HK-2 (cell line): Measurements from ENCODE around the gene PAX2.

Experiments
- DNase-seq: peaks from one replicate; pipeline ENCODE4 v3.0.0-alpha.2; 2018; ENCODE audit not compliant: unreplicated experiment

PAX2 gene

DNA sequence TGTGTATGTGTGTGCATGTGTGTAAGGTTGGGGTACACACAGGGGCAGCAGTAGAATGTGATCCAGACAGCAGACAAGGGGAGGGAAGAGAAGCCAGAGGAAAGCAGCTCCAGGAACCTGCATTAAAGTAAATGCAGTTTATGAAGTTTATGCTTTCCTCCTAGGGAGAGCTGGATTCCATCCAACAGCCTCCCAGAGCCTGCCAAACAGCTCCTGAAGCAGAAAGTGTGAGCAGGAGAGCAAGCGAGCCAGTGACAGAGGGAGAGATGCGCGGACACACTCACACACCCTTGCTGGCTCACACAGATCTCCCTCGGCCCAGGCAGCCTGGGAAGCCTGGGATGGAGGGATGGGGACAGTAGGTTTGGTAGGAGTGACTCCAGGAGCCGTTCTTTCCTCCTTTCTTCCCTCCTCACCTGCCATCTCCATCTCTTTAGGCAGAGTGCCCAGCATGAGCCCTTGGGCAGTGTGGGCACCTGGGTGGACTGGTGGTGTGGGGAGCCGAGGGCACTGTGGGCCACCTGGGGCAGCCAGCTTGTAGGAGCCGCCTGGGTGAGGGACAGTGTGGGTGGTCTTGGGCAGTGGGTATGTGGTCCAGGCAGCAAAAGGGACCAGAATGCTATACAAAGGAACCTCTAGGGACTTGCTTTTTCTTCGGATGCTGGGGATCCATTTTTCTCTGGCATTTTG lies 46.1 kb downstream of the PAX2 start:
- no peak for DNase-seq

DNA sequence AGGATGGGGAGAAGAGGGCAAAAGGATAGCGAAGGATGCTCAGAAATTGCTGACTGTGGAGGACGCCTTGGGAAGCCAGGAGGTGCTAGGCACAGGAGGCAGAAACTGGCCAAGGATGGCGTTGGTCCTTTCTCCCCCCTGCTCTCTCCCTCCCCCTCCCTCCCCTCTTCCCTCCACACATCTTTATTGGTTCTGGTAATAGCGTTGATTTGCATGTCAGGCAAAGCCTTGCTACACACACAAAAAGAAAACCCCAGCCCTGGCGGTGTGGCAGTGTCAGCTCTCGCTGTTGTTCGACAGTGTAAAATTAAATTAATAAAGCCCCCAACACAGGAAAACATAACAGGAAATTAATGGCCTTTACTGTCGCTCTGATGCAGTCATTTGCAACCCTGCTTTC lies 47.2 kb downstream of the PAX2 start:
- DNase-seq = no peak

DNA sequence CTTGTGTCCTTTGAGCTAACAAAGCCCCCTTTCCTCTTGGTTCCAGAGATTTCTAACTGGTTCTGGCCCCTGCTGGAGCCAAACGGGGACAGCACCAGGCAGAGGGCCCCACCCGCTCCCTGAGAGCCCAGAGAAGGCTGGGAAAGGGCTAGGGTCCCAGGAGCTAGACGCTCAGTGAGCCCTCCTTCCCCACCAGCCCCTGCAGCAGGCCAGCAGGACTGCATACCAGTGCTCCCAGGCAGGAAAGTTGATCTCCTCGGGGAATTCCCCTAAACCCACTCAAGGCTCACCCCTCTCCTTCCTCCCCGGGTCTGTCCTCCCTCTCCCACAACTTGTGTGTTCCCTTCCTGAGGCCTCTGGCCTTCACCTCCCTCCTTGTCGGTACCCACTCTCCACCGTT lies 47.7 kb downstream of the PAX2 start:
- DNase-seq = no peak

DNA sequence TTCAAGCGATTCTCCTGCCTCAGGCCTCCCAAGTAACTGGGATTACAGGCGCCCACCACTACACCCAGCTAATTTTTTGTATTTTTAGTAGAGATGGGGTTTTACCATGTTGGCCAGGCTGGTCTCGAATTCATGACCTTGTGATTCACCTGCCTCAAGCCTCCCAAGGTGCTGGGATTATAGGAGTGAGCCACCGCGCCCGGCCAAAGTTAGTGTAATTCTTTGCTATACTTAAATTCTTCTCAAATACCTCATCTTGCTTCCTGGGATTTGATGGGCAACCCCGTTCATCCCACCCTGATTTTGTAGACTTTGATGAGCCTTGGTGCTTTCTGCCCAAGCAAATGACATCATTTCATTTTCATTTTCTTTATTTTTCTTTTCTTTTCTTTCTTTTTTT lies 54.5 kb downstream of the PAX2 start:
- no peak for DNase-seq

DNA sequence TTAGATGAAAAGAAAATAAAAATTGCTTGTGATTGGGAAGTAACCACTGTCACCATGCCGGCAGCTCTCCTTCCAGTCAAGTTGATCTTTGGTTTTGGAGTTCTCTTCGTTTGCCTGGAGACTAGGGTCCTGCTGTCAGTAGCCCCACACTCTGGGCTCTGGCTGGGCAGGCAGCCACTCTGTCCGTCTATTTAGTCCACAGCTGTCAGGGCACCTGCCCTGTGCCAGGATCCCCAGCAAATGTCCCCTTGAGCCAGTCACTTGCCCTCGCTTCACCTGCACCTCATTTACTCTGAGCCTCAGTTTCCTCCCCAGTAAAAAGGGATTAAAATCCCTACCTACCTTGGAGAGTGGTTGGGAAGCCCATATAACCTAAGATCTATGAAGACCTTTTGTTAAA lies 55.5 kb downstream of the PAX2 start:
- no peak for DNase-seq

DNA sequence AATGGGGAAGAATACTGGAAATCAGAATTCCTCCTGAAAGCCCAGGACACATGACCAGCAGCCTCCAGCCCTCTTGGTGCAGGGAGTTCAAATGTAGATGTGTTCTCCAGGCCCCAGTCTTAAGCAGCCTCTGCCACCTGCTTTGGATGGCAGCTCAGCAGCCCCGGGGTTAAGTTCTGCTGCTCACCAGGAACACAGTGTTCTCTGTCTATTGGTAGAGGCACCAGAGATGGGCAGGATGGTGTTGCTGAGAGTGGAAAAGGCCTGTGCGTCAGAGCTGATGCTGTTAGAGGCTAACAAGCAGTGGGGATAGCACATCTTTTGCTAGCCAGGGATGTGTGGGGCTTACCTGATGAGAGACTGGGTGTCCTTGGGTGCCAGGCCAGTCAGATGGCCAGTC lies 56.8 kb downstream of the PAX2 start:
- no peak for DNase-seq

DNA sequence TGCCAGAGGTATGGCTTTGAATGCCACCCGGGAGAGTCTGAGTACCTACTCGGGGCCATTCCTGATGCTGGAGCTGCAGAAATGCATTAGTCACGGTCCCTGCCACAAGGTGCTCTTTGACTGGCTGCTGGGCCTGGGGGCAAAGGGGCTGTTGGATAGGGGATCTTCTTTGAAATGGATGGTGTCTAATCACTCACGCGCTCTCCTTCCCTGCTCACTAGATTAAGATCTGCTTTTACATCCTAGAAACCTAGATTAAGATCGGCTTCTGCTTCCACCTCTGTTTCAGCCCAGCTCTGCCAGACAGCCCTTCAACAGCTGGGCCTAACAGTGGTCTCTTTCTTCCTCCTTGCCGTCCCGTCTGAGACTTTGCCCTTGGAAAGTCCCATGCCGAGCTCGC lies 57.2 kb downstream of the PAX2 start:
- no peak for DNase-seq

DNA sequence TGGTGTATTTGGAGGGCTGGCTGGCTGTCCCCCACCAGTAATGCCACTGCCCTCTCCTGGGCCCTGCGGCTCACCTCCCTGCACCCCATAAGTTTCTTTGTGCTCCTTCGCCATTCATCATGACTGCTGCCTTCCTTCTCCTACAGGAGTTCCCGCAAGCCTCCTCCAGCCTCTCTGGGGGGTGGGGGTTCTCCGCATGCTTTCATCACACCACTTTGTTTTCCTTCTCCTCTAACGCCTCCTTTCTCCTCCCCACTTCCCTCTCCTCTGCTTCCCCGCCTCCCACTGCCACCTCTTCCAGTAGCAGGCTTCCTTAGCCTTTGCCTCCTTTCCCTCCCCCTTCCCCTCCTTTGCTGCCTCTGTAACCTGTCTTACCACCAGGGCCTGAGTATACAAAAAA lies 58.1 kb downstream of the PAX2 start:
- no peak for DNase-seq

DNA sequence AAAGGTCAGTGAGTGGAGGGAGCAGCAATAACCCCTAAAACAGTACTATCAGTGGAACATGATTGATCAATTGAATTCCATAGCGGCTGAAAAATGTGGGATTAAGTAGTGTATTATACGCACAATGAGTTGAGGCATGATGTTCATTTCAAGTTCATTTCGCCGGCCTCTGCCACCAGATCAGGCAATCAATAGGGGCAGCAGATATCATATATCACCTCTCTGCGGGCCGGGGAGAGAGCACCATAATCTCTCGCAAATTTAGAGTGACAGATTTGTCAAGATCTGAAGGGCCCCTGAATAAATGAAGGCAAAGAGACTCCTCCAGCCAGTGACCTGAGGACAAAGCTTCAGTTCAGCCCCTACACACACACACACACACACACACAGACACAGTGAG lies 58.5 kb downstream of the PAX2 start:
- DNase-seq = no peak

DNA sequence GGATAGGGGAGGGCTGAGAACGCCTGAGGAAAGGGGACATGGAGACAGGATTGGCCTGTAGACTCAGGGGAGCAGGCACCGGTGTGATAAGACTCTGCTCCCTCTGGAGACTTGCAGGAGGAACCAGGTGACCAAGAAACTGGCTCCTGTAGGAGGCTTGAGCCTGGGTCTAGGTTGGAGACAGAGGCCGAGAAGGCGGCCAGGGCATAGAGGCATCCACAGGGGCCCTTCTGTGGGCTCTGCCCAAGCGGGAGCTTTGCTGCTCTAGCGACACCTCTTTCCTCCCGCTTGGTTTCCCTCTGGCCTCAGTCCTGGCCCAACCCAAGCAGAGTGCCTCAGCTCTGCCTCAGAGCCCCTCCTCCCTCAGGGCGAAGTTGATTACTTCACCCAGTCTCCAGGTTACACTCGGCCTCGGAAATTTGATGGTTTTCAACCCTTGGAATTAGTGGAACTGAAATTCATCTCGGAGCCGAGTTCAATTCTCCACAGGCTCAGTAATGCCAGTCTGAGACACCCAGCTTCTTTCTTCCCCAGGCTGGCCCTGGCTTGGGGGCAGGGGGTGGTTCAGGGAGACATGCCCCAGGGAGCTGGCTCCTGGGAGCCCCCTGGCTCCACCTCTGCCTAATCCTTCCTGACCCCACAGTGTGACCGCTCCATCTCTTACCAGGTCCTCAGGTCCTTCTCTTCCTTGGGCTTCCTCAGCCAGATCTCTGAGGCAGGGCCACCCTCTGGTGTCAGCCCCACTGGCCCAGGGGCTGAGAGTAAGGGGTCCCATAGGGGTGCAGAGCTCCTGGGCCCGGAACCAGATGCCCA lies 60.4 kb downstream of the PAX2 start:
- DNase-seq = no peak

DNA sequence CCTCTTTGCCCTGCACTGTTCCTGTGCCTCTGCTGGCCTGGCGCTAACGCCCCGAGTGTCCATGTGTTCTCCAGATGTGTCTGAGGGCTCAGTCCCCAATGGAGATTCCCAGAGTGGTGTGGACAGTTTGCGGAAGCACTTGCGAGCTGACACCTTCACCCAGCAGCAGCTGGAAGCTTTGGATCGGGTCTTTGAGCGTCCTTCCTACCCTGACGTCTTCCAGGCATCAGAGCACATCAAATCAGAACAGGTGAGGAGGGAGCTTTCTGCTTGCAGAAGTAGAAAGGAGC lies 60.9 kb downstream of the PAX2 start:
- DNase-seq = no peak

DNA sequence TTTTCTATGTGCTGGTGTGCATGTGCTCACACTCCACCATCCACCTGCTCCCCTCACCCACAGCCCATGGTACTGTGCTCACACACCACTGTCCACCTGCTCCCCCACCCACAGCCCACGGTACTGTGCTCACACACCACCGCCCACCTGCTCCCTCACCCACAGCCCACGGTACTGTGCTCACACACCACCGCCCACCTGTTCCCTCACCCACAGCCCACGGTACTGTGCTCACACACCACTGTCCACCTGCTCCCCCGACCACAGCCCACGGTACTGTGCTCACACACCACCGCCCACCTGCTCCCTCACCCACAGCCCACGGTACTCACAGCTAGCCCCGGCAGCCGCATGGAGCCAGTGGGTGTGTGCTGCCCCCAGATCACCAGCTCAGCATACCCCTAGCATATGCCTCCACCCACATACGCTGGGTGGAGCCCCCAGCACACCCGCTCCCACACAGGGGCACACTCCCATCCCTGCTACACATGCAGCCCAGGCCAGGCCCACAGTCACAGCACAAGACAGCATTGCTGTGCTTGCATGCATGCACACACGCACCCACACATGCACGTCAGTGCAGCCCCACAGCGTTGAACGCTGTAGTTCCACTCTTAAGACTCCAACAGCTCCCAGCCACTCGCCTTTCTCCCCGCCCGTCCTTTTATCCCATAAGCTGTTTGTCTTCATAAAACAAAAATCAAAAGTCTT lies 62.0 kb downstream of the PAX2 start:
- no peak for DNase-seq

DNA sequence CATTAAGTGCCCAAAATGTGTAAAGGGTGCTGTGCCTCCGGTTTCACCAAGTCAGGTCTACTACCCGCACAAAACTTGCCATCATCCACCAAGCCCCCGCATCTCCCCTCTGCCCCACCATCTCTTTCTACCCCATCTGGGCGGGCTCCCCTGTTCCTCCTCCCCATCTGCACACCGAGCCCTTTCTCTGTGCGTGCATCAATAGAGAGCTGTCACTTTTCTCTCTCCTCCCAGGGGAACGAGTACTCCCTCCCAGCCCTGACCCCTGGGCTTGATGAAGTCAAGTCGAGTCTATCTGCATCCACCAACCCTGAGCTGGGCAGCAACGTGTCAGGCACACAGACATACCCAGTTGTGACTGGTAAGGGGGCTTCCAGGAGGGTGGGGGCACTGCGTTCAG lies 63.5 kb downstream of the PAX2 start:
- no peak for DNase-seq

DNA sequence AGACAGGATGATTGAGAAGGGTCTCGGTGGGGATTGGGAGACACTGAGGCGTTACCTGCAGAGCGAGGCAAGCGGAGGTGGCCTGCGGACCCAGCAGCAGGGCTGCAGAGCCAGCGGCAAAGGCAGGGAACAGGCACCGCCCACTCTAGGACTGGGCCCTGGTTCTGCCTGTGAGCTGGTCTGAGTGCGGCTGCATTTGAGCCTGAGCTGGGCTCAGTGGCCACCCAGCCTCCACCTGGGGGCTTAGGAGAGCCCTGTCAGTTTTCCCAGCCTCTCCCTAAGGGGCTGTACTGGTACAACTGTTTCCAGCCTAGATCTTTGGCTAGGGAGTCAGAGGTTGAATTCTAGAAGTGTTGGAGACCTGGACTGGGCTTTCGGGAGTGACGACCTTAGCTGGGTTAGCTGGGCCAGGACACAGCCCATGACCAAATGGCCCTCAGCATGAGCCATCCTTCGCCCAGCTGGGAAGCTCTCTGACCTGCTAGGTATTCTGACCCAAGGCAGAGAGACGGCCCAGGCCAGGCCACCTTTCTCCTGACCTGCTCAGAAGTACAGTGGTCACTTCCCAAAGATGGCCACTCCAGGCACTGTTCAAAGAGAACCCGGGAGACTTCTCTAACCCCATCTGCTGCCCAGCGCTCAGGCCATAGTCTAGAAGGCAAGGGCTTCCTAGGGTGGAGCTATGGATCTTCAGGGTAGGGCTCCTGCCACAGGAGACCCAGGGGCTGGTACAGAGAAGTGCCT lies 64.9 kb downstream of the PAX2 start:
- no peak for DNase-seq

DNA sequence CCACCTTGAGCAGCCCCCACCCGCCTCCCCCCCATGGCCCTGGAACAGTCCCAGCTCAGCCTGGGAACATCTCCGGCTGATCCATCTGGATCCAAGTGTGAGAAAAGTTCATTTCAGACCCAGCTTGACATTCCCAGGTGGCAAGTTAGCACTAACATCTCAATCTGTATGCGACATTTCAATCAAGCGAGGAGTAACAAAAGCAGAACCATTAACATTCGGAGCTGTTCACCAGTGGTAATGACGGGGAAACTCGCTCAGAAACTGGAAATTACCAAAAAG lies 65.4 kb downstream of the PAX2 start:
- no peak for DNase-seq

DNA sequence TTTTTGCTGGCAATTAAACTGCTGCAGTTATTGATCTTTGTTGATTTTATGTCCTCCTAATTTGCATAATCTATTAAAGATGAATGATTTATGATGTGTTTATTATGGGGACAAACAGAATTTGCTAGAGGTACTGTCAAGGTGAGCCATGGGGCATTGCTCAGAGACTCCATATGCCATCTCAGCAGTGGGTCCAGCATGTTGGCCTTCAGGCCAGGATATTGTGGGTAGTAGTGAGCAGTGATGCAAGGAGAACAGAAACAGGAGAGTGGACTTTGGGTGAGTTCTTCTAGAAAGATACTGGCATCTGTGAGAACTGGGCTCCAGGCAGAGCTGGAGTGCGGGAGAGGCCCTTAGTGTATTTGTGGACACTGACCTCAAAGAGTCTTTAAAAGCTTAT lies 65.9 kb downstream of the PAX2 start:
- no peak for DNase-seq

DNA sequence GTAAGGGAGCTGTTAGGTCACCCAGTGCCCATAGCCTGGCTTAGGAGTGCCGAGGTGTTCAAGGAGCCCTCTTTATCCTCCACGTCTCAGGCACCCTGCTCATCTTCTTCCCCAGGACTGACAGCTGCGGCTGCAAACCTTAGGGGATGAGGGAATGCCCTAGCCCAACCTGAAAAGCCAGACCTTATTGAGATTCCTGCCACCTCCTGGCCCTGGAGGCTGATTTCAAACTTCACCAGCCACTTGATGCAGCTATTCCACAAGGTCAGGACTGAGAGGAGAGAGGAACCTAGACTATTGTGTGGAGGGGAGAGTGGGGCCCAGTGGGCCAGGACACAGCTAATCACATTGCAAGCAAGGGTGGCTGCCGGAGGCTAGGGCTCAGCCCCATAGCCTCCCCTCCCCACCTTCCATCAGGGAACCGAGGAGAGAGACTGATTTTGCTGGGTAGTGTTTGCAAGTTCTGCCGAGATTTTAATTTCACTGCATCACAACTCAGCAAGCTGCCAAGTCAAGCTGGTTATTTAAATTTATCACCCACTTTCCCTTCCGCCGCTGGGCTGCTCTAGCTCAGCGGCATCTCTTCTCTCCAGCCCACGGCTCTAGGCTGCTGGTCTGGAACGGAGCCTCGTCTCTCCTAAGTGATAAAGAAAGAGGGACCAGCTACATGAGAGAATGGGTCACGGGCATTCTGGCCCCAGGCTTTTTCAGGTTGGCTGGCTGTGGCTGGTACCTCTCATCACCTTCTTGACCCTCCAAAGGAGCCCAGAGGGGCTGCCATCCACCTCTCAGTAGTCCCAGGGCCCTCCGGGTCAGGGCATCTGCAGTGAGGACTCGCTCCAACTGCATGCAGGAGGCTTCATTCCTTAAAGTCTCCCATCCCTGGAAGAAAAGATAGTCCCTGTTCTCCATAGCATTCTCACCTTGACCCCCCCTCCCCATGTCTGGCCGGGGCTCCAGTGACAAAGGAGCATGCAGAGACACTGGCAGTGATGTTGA lies 66.7 kb downstream of the PAX2 start:
- no peak for DNase-seq

DNA sequence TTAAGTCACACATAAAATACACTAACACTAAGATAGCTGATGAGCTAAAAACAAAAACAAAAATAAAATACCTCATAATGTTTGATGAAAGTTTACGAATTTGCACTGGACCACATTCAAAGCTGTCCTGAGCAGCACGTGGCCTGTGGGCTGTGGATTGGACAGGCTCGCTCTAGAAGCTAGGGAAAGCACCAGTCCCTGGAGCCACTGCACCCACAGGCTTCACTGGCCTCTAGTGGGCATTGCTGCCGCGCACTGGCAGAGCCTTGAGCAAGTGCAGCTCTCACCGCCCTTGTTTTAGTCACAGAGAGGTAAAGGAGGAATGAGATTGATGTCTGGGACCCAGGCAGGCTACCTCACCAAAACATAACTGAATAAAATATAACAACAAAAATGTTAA lies 67.6 kb downstream of the PAX2 start:
- DNase-seq = no peak

DNA sequence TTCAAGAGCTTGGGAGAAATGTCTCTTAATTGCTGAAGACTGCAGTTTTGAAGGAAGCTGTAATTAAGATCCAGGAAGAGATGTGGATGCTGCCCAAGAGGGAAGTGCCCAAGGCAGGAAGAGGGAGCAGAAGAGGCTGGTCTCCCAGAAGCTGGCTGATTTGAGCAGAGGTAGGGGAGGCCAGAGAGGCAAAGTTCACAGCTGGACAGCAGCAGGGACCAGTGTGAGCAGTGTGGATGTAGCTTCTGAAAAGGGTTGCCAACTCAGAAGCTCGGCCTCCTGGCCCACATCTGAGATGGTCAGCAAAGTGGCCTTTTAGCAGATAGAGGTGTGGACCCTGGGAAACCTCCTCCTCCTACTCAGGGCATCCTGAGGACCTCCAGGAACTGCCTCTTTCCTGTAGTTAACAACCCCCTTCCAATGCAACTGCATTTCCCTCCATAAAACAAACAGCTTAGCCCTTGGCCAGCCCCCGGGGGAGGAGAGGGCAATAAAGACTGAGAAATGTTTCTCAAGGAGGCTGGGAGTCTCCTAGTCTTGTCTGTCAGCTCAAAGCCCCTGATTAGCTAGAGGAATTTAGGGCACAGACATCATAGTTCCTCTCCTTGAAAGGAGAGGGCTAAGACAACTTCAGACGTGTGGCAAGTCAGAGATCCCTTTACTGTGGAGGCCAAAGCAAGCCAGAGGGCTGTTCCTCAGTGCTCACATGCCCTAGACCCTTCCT lies 69.5 kb downstream of the PAX2 start:
- DNase-seq = no peak

DNA sequence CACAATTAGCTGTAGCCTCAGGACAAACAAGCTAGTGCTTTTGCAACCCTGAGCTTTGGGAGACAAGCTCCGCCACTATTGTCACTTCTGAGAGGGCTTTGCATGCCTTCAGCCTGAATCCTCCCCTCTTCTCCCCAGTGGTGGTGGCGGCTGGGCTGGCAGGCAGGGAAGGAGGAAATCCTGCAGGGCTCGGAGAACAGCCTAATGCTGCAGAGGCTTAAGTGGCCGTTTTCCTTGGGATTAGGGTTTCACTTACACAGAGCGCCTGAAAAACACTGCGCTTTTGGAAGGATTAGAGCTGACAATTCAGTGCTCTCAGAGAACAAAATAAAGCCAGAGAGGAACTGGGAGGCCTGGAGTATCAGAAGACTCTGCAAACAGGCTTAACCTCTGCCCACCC lies 71.3 kb downstream of the PAX2 start:
- no peak for DNase-seq
